Neural cell (in vitro differentiated cells): Measurements from ENCODE around the gene CLEC18B.
"Not testable (repeated sequence)": the region's sequence is repeated elsewhere in the genome, so short reads cannot be mapped to it uniquely, and the experiment has no call there.

ENCODE experiments used
- EP300 ChIP-seq: fragments of 450-650 bp; conservative IDR thresholded peaks from 2 replicates; pipeline ENCODE4 v1.6.1; 2014; ENCODE audit warnings: antibody characterized with exemption, mild to moderate bottlenecking, moderate library complexity; ENCODE audit not compliant: poor library complexity, severe bottlenecking
- EZH2 ChIP-seq: fragments of 200-600, 300-800 bp; shearing (Covaris generic), sonication (generic); IDR thresholded peaks from 2 replicates; pipeline ENCODE4 v1.6.1; 2014; ENCODE audit warnings: antibody characterized with exemption, low read length, borderline replicate concordance, mild to moderate bottlenecking; ENCODE audit not compliant: insufficient read depth, poor library complexity, severe bottlenecking
- POLR2AphosphoS5 ChIP-seq: IDR thresholded peaks from 2 replicates; pipeline ENCODE4 v1.6.1; 2012
- RAD21 ChIP-seq: fragments of 450-650 bp; conservative IDR thresholded peaks from 2 replicates; pipeline ENCODE4 v1.6.1; 2014; ENCODE audit warnings: antibody characterized with exemption, mild to moderate bottlenecking, moderate library complexity
- SMC3 ChIP-seq: fragments of 450-650 bp; conservative IDR thresholded peaks from 2 replicates; pipeline ENCODE4 v1.6.1; 2014; ENCODE audit warnings: antibody characterized with exemption, mild to moderate bottlenecking, moderate library complexity; ENCODE audit not compliant: poor library complexity
- TAF1 ChIP-seq: IDR thresholded peaks from 2 replicates; pipeline ENCODE4 v1.6.1; 2012; ENCODE audit warnings: low read depth
- TF ChIP-seq, protein P1 (sequence below): fragments of 450-650 bp; IDR thresholded peaks from 2 replicates; pipeline ENCODE4 v1.5.1; 2014; ENCODE audit warnings: antibody characterized with exemption, mild to moderate bottlenecking, moderate library complexity; ENCODE audit not compliant: poor library complexity, severe bottlenecking
- TF ChIP-seq, protein P2 (sequence below): IDR thresholded peaks from 2 replicates; pipeline ENCODE4 v1.6.1; 2012; ENCODE audit warnings: borderline replicate concordance

DNA sequence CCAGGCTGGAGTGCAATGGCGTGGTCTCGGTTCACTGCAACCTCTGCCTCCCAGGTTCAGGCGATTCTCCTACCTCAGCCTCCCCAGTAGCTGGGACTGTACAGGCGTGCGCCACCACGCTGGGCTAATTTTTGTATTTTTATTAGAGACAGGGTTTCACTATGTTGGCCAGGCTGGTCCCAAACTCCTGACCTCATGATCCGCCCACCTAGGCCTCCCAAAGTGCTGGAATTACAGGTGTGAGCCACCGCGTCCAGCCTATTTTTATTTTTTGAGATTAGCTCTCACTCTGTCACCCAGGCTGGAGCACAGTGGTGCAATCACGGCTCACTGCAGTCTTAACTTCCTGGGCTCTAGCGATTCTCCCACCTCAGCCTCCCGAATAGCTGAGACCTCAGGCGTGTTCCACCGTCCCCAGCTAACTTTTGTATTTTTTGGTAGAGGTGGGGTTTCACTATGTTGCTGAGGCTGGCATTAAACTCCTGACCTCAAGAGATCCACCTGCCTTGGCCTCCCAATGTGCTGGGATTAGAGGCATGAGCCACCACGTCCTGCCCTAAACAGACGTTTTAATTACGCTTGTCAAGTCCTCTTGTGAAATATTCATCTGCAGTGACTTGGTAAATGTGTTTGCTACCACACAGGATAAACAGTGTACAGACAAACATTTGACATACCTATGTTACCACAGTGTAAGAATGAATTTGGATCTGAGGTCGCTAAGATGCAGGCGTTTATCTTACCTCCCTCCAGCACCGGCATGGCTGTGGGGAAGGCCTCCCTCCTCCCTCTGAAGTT lies 50.7 kb downstream of the CLEC18B start:
- TF ChIP-seq, protein P1, sequence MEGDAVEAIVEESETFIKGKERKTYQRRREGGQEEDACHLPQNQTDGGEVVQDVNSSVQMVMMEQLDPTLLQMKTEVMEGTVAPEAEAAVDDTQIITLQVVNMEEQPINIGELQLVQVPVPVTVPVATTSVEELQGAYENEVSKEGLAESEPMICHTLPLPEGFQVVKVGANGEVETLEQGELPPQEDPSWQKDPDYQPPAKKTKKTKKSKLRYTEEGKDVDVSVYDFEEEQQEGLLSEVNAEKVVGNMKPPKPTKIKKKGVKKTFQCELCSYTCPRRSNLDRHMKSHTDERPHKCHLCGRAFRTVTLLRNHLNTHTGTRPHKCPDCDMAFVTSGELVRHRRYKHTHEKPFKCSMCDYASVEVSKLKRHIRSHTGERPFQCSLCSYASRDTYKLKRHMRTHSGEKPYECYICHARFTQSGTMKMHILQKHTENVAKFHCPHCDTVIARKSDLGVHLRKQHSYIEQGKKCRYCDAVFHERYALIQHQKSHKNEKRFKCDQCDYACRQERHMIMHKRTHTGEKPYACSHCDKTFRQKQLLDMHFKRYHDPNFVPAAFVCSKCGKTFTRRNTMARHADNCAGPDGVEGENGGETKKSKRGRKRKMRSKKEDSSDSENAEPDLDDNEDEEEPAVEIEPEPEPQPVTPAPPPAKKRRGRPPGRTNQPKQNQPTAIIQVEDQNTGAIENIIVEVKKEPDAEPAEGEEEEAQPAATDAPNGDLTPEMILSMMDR: not testable (repeated sequence)
- TF ChIP-seq, protein P2, sequence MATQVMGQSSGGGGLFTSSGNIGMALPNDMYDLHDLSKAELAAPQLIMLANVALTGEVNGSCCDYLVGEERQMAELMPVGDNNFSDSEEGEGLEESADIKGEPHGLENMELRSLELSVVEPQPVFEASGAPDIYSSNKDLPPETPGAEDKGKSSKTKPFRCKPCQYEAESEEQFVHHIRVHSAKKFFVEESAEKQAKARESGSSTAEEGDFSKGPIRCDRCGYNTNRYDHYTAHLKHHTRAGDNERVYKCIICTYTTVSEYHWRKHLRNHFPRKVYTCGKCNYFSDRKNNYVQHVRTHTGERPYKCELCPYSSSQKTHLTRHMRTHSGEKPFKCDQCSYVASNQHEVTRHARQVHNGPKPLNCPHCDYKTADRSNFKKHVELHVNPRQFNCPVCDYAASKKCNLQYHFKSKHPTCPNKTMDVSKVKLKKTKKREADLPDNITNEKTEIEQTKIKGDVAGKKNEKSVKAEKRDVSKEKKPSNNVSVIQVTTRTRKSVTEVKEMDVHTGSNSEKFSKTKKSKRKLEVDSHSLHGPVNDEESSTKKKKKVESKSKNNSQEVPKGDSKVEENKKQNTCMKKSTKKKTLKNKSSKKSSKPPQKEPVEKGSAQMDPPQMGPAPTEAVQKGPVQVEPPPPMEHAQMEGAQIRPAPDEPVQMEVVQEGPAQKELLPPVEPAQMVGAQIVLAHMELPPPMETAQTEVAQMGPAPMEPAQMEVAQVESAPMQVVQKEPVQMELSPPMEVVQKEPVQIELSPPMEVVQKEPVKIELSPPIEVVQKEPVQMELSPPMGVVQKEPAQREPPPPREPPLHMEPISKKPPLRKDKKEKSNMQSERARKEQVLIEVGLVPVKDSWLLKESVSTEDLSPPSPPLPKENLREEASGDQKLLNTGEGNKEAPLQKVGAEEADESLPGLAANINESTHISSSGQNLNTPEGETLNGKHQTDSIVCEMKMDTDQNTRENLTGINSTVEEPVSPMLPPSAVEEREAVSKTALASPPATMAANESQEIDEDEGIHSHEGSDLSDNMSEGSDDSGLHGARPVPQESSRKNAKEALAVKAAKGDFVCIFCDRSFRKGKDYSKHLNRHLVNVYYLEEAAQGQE: not testable (repeated sequence)
- TF ChIP-seq EZH2, EP300, RAD21, POLR2AphosphoS5, TAF1, SMC3: not testable (repeated sequence)
